Measurements from ENCODE around the gene RNF207.

Gene RNF207

GRCh38 chr1:6184083-6184783 lies 21.7 kb upstream of the RNF207 start:
- H3K4me1 ChIP-seq = no peaks in the 10 kb centered on the region
- H3K79me2 ChIP-seq = no peaks in the 10 kb centered on the region
- H3K9ac ChIP-seq = no peak overlapping the region
- no peak for TF ChIP-seq CTCF (IDR thresholded peaks at IDR 0.05)
- H2AFZ ChIP-seq = no peak overlapping the region
- H3K36me3 ChIP-seq (ENCODE audit: control insufficient read depth, insufficient read depth, low read length) = no peaks in the 10 kb centered on the region
- no peak overlapping the region for H3K4me3 ChIP-seq (ENCODE audit: low read depth, low read length)
- peaks cover 2% of the 10 kb centered on the region for H3K27me3 ChIP-seq (ENCODE audit: control insufficient read depth, insufficient read depth, low read length)
- H3K27ac ChIP-seq = no peak overlapping the region
- no peaks in the 10 kb centered on the region for H3K9me3 ChIP-seq (ENCODE audit: control insufficient read depth, low read length)
- H3K4me2 ChIP-seq (ENCODE audit: low read length) = no peak overlapping the region

- H3K27ac ChIP-seq = no peak overlapping the region
- TF ChIP-seq CTCF (IDR thresholded peaks at IDR 0.05) = no peak
- no peaks in the 10 kb centered on the region for H3K36me3 ChIP-seq (ENCODE audit: control insufficient read depth, insufficient read depth, low read length)
- H3K9me3 ChIP-seq (ENCODE audit: control insufficient read depth, low read length) = no peaks in the 10 kb centered on the region
- no peaks in the 10 kb centered on the region for H3K4me1 ChIP-seq
- no peak overlapping the region for H2AFZ ChIP-seq
- no peaks in the 10 kb centered on the region for H3K79me2 ChIP-seq
- H3K9ac ChIP-seq = no peak overlapping the region
- H3K27me3 ChIP-seq (ENCODE audit: control insufficient read depth, insufficient read depth, low read length) = peaks cover 2% of the 10 kb centered on the region
- no peak overlapping the region for H3K4me2 ChIP-seq (ENCODE audit: low read length)
- no peak overlapping the region for H3K4me3 ChIP-seq (ENCODE audit: low read depth, low read length)
Measured at GRCh38 chr1:6185151-6185550, 20.8 kb upstream of the RNF207 start.

- Histone ChIP-seq H3K9ac (no peak overlapping the region), H3K4me2 (ENCODE audit: low read length) (no peak overlapping the region), H3K4me3 (ENCODE audit: low read depth, low read length) (no peak overlapping the region), H3K36me3 (ENCODE audit: control insufficient read depth, insufficient read depth, low read length) (no peaks in the 10 kb centered on the region), H3K4me1 (no peaks in the 10 kb centered on the region), H3K27ac (no peak overlapping the region), H3K79me2 (no peaks in the 10 kb centered on the region), H3K9me3 (ENCODE audit: control insufficient read depth, low read length) (no peaks in the 10 kb centered on the region), H2AFZ (no peak overlapping the region), H3K27me3 (ENCODE audit: control insufficient read depth, insufficient read depth, low read length) (peaks cover under 1% of the 10 kb centered on the region)
- peak; percentile 34 for TF ChIP-seq CTCF (IDR thresholded peaks at IDR 0.05)
Measured at GRCh38 chr1:6185635-6186382, 20.1 kb upstream of the RNF207 start.

- TF ChIP-seq CTCF (IDR thresholded peaks at IDR 0.05) = no peak
- no peaks in the 10 kb centered on the region for H3K79me2 ChIP-seq
- H3K9ac ChIP-seq = no peak overlapping the region
- no peaks in the 10 kb centered on the region for H3K36me3 ChIP-seq (ENCODE audit: control insufficient read depth, insufficient read depth, low read length)
- H3K4me2 ChIP-seq (ENCODE audit: low read length) = no peak overlapping the region
- no peak overlapping the region for H3K27ac ChIP-seq
- H3K4me1 ChIP-seq = no peaks in the 10 kb centered on the region
- no peak overlapping the region for H3K4me3 ChIP-seq (ENCODE audit: low read depth, low read length)
- H3K27me3 ChIP-seq (ENCODE audit: control insufficient read depth, insufficient read depth, low read length) = no peaks in the 10 kb centered on the region
- no peak overlapping the region for H2AFZ ChIP-seq
- no peaks in the 10 kb centered on the region for H3K9me3 ChIP-seq (ENCODE audit: control insufficient read depth, low read length)
Measured at GRCh38 chr1:6188466-6188865, 17.5 kb upstream of the RNF207 start.
